Sigmoid colon (tissue), 4 donors: ENCODE data around the gene SHPK.

Experiments used
- EP300 ChIP-seq, 4 donors: sonication (generic); formaldehyde crosslinking; IDR thresholded peaks; one replicate each; pipeline ENCODE4 v1.6.1; 2017; ENCODE audit warnings: antibody characterized with exemption in 4 of 4
- POLR2AphosphoS5 ChIP-seq, 4 donors: sonication (generic); formaldehyde crosslinking; IDR thresholded peaks; one replicate each; pipeline ENCODE4 v1.6.1; 2017; ENCODE audit warnings: antibody characterized with exemption in 4 of 4
- TF ChIP-seq, protein P1 (sequence below), 4 experiments: fragments of 450-650 bp in 3 of 4; fragments of 200-600 bp in 1 of 4; IDR thresholded peaks; one replicate each; pipeline ENCODE4 v1.5.1; 2016 to 2019; ENCODE audit warnings: antibody characterized with exemption in 4 of 4, mild to moderate bottlenecking in 3 of 4, moderate library complexity in 2 of 4

DNA sequence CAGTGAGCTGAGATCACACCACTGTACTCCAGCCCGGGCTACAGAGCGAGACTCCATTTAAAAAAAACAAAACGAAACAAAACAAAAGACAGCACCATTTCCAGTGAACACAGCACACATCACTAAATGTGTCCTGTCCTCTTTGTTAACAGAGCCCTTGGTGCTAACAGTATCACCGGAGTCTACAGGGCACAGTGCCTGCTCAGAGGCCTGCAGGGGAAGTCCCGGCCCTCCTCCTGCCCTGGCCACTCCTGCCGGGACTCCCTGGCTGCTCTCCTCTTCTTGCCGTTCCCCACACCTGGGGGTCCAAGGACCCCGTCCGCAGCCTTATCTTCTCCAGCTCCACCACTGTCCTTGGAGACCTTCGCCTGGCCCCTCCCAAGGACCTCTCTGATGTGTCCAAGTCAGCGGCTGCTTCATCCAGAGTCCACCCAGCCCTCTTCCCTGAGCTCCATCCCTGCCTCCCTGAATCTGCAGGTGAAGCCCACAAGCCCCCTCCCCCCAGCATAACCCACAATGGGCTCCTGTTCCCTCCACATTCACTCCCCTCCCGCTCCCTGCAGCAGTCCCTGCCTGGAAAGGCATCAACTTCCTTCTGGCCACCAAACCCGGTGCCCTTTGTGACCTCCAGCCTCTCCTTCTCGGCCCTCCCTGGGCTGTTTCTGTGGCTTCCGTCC, 35.4 kb downstream of the SHPK start:
- TF ChIP-seq, protein P1, sequence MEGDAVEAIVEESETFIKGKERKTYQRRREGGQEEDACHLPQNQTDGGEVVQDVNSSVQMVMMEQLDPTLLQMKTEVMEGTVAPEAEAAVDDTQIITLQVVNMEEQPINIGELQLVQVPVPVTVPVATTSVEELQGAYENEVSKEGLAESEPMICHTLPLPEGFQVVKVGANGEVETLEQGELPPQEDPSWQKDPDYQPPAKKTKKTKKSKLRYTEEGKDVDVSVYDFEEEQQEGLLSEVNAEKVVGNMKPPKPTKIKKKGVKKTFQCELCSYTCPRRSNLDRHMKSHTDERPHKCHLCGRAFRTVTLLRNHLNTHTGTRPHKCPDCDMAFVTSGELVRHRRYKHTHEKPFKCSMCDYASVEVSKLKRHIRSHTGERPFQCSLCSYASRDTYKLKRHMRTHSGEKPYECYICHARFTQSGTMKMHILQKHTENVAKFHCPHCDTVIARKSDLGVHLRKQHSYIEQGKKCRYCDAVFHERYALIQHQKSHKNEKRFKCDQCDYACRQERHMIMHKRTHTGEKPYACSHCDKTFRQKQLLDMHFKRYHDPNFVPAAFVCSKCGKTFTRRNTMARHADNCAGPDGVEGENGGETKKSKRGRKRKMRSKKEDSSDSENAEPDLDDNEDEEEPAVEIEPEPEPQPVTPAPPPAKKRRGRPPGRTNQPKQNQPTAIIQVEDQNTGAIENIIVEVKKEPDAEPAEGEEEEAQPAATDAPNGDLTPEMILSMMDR (IDR thresholded peaks at IDR 0.05) = no peak
- no peak for TF ChIP-seq POLR2AphosphoS5 (IDR thresholded peaks at IDR 0.05)
- no peak for TF ChIP-seq EP300 (IDR thresholded peaks at IDR 0.05)
